Stimulated activated CD8-positive, alpha-beta memory T cell treated with anti-CD3 and anti-CD28 coated beads, Interleukin-12 subunit alpha, Interleukin-12 subunit beta, amount 100 ng/mL, for 24 hours (primary cell): ENCODE data around the gene SMC3.
"Not testable (repeated sequence)": the region's sequence is repeated elsewhere in the genome, so short reads cannot be mapped to it uniquely, and the experiment has no call there.

Experiments used
- DNase-seq: peaks from one replicate; pipeline ENCODE4 v3.0.0-alpha.2; 2020; ENCODE audit errors: extremely low read depth

The SMC3 gene

GRCh38 chr10:110623316-110623715, 55.8 kb downstream of the SMC3 start:
- not testable (repeated sequence) for DNase-seq

- no peak for DNase-seq
Measured at GRCh38 chr10:110625356-110625894, 57.9 kb downstream of the SMC3 start.

- DNase-seq, result no peak
Measured at GRCh38 chr10:110625951-110626855, 58.7 kb downstream of the SMC3 start.

DNA sequence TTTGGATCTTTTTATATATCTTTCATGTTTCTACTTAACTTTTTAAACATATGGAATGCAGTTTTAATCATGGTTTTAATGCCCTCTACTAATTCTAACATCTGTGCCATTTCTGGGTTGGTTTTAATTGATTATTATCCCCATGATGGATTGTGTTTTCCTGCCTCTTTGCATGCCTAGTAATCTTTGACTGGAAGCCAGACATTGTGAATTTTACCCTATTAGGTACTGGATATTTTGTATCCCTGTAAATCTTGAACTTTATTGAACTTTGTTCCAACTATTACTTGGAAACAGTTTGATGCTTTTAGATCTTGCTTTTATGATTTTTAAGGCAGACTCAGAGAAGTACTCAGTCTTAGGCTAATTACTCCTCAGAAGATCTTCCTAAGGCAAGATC, 60.7 kb downstream of the SMC3 start:
- DNase-seq, result no peak

GRCh38 chr10:110629680-110630191, 62.2 kb downstream of the SMC3 start:
- DNase-seq, result no peak

DNA sequence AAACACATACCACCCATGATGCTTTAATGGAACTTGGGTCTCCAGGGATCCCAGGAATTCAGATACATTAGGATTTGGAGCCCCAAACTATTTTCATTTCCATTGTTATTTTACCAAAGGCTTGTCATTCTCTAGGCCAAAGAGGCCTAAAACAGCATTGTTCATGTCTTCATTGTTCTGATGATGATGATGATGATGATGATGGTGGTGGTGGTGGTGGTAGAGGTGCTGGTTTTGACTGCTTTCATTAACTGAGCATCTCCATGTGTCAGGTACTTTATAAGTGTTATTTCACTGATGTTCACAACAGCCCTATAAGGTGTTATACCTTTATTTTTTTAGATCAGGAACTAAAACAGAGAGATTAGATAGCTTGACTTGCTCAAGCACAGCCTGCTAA, 64.4 kb downstream of the SMC3 start:
- DNase-seq, result no peak

GRCh38 chr10:110632591-110633215, 65.2 kb downstream of the SMC3 start:
- no peak for DNase-seq

DNA sequence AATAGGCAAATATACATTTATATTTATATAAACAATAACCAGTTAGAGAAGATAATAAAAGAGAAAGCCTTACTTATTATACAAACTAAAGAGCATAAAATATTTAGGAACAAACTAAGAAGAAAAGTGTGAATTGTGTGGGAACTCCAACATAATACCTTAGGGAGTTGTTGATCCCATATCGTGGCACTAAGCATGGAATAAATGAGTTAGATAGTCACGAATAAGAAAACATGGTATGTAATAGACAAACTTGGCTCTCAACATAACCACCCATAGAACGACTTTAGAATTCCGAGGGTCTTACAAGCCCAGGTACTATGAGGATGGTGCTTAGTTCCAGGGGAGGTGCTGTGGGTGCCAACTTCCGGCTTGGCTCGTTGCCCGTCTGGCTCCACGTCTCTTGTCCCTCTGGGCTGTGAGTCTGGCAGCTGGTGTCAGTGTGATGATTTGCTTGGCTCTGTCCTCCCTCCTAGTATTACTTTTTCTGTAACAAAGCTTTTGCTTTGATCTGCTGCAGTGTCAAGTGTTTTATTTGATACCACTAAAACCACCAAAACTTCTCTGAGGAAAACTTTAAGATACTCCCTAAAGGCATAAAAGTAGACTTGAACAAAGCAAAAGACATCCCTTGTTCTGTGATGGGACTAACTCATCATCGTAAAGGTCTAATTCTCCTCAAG, 67.2 kb downstream of the SMC3 start:
- DNase-seq, result no peak

DNA sequence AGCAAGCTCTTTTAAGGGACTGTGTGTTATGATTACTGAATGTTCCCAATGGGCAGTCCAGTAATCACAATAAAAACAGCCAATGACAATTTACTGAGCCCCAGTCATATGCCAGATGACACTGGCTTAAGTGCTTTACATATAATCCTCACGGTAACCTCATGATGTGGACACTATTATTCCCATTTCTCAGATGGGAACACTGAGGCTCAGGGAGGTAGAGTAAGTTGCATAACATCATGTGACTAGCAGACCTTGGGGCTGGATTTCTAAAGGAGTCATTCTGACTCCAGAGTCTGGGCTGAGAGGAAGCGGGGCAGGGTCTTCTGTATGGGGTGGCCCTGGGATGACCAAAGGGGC, 69.1 kb downstream of the SMC3 start:
- DNase-seq, result no peak

- DNase-seq, result no peak
Measured at GRCh38 chr10:110636932-110637557, 69.5 kb downstream of the SMC3 start.

- DNase-seq, result no peak
Measured at GRCh38 chr10:110637558-110638053, 70.1 kb downstream of the SMC3 start.

DNA sequence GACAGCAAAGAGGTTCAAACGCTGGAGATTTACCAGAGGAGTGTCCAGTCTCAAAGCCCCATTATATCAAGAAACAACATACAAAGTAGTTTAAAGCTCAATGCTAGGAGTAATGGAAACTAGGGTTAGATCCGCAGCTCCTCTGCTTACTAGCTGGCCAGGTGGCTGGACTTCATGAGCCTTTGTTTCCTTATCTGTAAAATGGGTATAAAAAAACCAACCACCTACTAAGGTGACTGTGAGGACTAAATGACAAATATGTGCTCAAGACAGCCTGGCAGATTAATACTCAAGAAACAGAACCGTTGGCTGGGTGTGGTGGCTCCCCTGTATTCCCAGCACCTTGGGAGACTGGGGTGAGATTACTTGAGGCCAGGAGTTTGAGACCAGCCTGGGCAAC, 70.8 kb downstream of the SMC3 start:
- DNase-seq, result no peak

DNA sequence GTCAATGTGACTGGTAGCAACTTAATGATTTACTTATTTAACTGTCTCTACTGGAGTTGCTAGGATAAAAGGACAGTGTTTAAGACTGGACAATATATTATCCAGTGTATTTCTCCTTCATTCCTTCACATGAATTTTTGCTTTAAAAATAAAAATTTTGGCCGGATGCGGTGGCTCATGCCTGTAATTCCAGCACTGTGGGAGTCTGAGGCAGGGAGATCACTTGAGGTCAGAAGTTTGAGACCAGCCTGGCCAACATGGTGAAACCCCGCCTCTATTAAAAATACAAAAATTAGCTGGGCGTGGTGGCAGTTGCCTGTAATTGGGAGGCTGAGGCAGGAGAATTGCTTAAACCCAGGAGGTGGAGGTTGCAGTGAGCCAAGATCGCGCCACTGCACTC, 71.6 kb downstream of the SMC3 start:
- not testable (repeated sequence) for DNase-seq

- not testable (repeated sequence) for DNase-seq
Measured at GRCh38 chr10:110639858-110640257, 72.4 kb downstream of the SMC3 start.

GRCh38 chr10:110641256-110641655, 73.8 kb downstream of the SMC3 start:
- no peak for DNase-seq

DNA sequence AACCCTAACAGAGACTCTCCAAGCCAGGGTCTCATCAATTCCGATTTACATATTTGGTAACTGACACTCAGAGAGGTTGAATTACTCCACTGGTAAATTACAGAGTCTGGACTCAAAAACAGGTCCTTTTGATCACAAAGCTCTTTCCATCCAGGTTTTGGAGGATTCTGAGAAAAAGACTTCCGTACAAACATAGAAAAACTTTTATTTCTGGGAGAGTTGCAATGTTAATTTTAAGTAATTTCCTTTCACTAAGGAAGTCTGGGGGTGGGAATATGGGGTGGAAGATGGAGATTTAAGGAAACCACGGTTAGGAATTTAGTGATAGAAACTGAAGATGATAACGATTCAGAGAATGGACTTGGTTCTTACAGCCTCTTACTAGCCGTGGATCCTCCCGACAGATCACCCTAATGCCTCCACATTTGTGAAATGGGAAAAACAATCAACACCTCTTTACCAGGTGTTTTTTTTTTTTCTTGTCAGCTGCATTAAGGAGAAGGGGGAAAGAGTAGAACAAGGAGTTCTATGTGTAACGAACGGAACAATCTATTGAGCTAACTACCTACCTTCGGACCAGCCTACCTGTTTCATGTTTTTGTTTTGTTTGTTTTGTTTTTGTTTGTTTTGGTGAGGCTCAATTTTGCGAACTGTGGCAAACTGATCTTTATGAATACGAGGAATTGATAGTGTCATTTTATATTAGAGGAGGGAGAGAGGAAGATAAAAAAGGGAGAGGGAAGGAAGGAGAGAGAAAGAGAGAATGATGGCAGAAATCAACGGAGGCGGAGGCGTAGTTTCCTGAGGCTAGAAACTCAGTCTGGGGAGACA, 74.9 kb downstream of the SMC3 start:
- DNase-seq, result no peak

DNA sequence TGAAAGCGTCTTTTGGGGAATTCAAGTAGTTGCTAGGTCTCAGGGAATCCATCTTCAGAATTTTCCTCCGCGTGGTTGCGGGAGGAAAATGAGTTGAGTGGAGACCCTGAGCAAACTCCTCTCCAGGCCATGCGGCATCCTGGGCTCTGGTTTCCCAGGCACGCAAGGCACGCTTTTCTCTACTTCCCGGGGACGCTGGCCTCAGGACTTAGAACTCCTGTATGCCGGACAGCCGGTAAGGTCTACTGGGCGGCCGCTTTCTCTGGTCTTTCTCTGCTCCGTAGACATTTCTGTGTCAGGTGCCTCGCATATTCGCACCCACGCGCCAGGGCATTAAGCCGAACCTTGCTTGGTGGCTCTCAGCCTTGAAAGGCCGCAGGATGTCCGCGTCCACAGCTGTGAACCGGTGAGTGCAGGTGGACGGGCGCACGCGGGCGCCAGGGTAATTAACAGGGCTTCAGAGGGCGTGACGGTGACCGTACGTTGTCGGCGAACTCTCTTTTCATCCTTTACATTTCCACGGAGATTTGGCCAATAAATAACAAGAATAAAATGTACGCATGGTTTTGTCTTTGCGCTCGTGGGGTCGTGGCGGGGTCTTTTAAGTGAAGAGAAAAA, 75.6 kb downstream of the SMC3 start:
- DNase-seq, result no peak

GRCh38 chr10:110643653-110644597, 76.4 kb downstream of the SMC3 start, which contains the start of gene RBM20:
RBM20 (plus strand) TSS chr10:110644336; CDS start chr10:110644455, 119 bp downstream.
- DNase-seq, result no peak
